Gastroesophageal sphincter (tissue), 3 donors: ENCODE measurements around the gene TXNIP.

Source experiments
- POLR2A ChIP-seq, 2 donors: fragments of 450-650 bp; IDR thresholded peaks; one replicate each; pipeline ENCODE4 v1.6.1; 2017; ENCODE audit warnings: antibody characterized with exemption in 2 of 2, mild to moderate bottlenecking in 2 of 2, moderate library complexity in 1 of 2
- POLR2AphosphoS5 ChIP-seq: sonication (generic); formaldehyde crosslinking; IDR thresholded peaks from one replicate; pipeline ENCODE4 v1.6.1; 2017; ENCODE audit warnings: antibody characterized with exemption
- TF ChIP-seq, protein P1 (sequence below), 4 experiments: fragments of 200-600 bp in 2 of 4; fragments of 450-650 bp in 2 of 4; sonication (generic) in 1 of 4; IDR thresholded peaks; one replicate each; pipeline ENCODE4 v1.5.1; 2017 to 2019; ENCODE audit warnings: antibody characterized with exemption in 4 of 4, mild to moderate bottlenecking in 2 of 4, moderate library complexity in 2 of 4

DNA sequence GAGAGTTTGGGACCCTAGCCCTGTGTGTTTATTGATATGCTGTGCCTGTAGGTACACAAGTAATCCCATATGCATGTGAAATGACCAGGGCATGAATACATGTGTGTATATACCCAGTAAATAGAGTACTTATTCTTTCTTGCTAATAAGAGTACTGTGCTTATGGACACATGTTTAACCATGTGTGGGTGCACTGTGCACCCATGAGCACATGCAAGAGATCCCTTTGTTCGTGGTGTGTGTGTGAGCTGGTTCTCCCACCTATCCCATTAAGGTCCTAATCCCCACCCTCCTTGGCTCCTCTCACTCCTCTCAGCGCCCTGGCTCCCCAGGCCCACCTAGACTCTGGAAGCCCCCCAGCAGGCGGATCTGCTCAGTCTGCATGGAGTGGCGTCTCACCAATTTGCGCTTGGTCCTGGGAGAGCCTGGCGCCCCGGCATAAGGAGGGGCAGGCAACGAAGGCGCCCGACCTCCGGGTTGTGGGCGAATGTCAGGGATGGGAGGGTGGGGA is 36.4 kb downstream of the TXNIP start:
- TF ChIP-seq, protein P1, sequence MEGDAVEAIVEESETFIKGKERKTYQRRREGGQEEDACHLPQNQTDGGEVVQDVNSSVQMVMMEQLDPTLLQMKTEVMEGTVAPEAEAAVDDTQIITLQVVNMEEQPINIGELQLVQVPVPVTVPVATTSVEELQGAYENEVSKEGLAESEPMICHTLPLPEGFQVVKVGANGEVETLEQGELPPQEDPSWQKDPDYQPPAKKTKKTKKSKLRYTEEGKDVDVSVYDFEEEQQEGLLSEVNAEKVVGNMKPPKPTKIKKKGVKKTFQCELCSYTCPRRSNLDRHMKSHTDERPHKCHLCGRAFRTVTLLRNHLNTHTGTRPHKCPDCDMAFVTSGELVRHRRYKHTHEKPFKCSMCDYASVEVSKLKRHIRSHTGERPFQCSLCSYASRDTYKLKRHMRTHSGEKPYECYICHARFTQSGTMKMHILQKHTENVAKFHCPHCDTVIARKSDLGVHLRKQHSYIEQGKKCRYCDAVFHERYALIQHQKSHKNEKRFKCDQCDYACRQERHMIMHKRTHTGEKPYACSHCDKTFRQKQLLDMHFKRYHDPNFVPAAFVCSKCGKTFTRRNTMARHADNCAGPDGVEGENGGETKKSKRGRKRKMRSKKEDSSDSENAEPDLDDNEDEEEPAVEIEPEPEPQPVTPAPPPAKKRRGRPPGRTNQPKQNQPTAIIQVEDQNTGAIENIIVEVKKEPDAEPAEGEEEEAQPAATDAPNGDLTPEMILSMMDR (IDR thresholded peaks at IDR 0.05) = no peak
- TF ChIP-seq POLR2A (IDR thresholded peaks at IDR 0.05) = no peak
- no peak for TF ChIP-seq POLR2AphosphoS5
